ENCODE data around the gene INTS12. TPM values are rescaled to one million over a fixed set of nuclear protein-coding genes. Genes with fewer than 3 reads are reported as not detected.

INTS12 gene
- total RNA-seq, 1 donor from 2014 or later, result 12.1 TPM

Other genes with a start within 250 kb of the INTS12 start
- gene PPA2, start 234.6 kb downstream of the INTS12 start, total RNA-seq, result 34.9 and 45.1 TPM in 2 replicates
- not detected in 2 replicates for gene ARHGEF38, start 156.1 kb downstream of the INTS12 start, total RNA-seq
- gene GSTCD, start 95 bp upstream of the INTS12 start, total RNA-seq, result 5.4 and 5.9 TPM in 2 replicates
- gene NPNT, start 186.8 kb upstream of the INTS12 start, total RNA-seq, result under 0.01 TPM in 2 replicates